ENCODE data around the gene IDI2.
"Not testable (repeated sequence)": the region's sequence is repeated elsewhere in the genome, so short reads cannot be mapped to it uniquely, and the experiment has no call there.

Gene IDI2

DNA sequence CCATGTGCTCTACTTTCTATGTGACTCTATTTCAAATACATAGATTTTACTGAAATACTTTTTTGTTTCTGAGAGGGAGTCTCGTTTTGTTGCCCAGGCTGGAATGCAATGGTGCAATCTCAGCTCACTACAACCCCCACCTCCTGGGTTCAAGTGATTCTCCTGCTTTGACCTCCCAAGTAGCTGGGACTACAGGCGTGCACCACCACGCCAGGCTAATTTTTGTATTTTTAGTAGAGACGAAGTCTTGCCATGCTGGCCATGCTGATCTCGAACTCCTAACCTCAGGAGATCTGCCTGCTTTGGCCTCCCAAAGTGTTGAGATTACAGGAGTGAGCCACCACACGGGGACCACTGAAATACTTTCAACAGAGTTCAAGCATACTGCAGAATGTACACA, 19.8 kb upstream of the IDI2 start:
- no peak for DNase-seq

DNA sequence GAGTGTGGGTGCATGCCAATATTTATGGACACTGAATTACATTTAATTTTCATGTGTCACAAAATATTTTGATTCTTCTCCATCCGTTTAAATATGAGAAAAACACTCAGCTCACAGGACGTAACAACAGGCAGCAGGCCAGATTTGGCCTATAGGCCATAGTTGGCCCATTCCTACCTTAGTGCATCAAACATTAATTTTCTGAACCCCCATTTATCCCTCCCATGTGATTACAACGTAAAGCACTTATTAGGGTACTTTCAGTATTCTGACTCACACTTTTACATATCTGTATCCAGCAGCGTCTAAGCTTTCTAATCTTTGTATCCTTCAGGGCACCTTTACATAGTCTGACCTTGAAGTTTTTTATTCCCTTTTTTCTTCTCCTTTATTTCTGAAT, 19.3 kb upstream of the IDI2 start:
- DNase-seq, result no peak

DNA sequence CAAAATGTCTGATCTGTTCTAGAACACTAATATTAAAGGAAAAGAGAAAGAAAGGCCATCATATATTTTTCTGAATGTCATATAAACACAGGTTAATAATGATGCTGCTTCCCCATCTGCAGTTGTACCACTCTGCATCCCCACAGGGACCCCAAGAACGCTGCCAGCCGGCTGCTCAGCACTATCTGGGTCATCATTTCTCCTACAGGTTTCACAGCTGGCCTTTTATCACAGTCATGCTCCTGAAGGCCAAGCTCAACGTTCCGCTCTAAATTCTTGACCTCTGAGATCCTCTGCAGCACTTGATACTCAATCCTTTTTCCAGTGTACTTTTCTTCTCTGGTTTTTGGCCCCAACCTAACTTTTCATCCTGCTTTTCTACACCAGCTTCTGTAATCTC, 18.5 kb upstream of the IDI2 start:
- DNase-seq, result no peak

GRCh38 chr10:1043532-1043995, 17.9 kb upstream of the IDI2 start:
- no peak for DNase-seq

GRCh38 chr10:1041514-1041913, 15.9 kb upstream of the IDI2 start:
- no peak for DNase-seq

DNA sequence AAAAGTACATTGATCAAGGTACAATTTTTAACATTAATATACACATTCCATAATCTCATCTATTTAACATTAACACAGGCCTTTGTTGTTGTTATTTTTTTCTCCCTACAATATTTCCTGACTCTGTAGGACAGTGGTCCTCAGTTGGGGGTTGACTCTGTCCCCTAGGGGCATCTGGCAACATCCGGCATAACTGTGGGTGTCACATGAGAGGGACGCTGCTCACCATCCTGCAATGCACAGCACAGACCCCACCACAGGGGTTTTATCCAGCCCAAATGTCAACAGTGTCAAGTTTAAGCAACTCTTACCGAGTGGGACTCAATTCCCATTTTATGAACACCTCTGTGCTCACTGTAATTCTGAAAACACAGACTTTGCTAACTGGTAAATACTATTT, 14.5 kb upstream of the IDI2 start:
- DNase-seq, result no peak

GRCh38 chr10:1038769-1039168, 13.1 kb upstream of the IDI2 start:
- not testable (repeated sequence) for DNase-seq

- DNase-seq, result no peak
These were observed 11.4 kb upstream of the IDI2 start for GRCh38 chr10:1037098-1037497.

- DNase-seq, result no peak
These were observed 10.7 kb upstream of the IDI2 start for GRCh38 chr10:1036341-1036791.

GRCh38 chr10:1035201-1035600, 9.5 kb upstream of the IDI2 start:
- no peak for DNase-seq

- no peak for DNase-seq
These were observed 9.1 kb upstream of the IDI2 start for GRCh38 chr10:1034758-1035157.

- DNase-seq, result no peak
These were observed 7.9 kb upstream of the IDI2 start for GRCh38 chr10:1033601-1034000.

GRCh38 chr10:1029838-1030237, 4.2 kb upstream of the IDI2 start:
- no peak for DNase-seq

- DNase-seq, result no peak
These were observed 919 bp upstream of the IDI2 start for GRCh38 chr10:1026578-1026977.

GRCh38 chr10:1024103-1024502, 1.6 kb downstream of the IDI2 start:
- no peak for DNase-seq

DNA sequence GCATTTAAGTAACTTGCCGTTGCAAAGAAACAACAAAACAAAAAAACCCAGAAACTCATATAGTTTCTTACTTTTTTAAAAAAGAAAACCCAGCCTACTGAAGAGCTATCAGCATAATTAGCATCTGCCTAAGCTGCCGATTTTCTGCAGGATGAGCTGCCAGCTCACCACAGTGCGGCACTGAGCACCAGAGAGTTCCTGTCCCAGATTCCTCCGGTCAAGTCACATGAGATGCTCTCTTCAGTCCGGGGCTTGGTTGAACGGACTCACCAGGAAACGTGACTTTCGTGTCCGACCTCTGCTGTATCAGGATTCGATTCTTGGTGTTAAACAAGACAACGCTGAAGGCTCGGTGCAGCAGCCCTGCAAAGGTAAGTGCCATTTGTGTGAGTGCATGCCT, 3.2 kb downstream of the IDI2 start:
- no peak for DNase-seq

DNA sequence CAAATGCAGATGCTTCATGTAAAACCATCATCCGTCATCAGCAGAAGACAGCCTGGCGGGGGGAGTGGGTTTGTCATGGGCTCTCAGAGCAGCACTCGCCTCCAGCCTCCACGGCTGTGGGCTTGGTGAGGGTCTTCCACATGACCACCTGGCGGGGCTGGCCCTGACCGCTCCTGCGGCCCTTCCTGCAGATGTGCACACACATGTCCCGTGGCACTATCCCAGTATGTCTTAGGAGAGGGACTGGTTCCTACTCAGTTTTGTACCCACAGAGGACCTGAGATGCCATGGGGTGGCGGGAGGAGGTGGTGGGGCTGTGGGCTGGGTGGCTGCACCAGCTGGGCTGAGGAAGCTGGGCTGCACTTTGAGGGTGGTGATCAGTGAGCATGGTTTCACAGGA, 4.7 kb downstream of the IDI2 start:
- no peak for DNase-seq

DNA sequence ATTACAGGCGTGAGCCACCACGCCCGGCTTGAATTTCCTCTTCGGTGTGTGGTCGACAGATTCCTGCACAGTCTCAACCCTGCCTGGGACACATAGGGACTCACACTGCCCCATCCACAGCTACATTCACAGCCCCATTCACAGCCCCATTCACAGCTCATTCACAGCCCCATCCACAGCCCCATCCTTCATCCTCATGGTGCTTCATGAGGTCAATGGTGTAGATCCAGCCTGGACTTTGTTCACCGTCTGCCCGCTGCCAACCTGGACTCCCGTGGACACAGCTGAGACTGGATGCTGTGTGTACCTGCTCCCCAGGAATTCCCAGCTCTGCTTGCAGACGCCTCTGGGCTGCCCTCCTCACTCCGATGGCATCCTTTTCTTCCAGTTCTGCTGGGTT, 5.2 kb downstream of the IDI2 start:
- no peak for DNase-seq

GRCh38 chr10:1019362-1019761, 6.3 kb downstream of the IDI2 start:
- DNase-seq, result no peak

DNA sequence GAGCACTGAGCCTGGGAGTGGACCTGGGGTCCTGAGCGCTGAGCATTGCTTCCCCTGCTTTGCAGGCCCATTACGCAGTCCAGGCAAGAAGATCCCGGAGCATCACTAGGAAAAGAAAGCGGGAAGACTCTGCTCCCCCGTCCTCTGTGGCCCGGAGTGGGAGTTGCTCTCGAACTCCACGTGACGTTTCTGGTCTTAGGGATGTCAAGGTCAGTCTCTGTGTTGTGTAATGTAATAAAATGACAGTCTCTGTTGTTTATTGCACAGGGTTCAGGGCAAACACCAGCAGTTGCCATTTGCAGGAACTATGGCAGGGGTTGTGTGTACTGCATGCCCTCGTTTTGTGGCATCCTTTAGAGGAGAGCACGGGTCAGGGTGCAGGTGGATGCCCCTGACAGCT, 10.0 kb downstream of the IDI2 start:
- DNase-seq, result no peak

- DNase-seq, result no peak
These were observed 14.0 kb downstream of the IDI2 start for GRCh38 chr10:1011696-1012095.

GRCh38 chr10:1010703-1011102, 15.0 kb downstream of the IDI2 start:
- no peak for DNase-seq

- DNase-seq, result not testable (repeated sequence)
These were observed 15.7 kb downstream of the IDI2 start for GRCh38 chr10:1009947-1010346.

- DNase-seq, result no peak
These were observed 16.6 kb downstream of the IDI2 start for GRCh38 chr10:1009071-1009494.

- no peak for DNase-seq
These were observed 18.1 kb downstream of the IDI2 start for GRCh38 chr10:1007583-1007982.

- no peak for DNase-seq
These were observed 19.1 kb downstream of the IDI2 start for GRCh38 chr10:1006573-1006972.
